GM18861 (cell line): ENCODE data around the gene GP1BB.

ENCODE experiments used
- ATAC-seq: cut with Tn5 transposase; IDR thresholded peaks from one replicate; pipeline ENCODE4 v1.9.1; 2021; ENCODE audit not compliant: unreplicated experiment

The GP1BB gene

GRCh38 chr22:19739911-19740449 is 16.6 kb downstream of the GP1BB start:
- no peak for ATAC-seq

- no peak for ATAC-seq
These were observed 17.2 kb downstream of the GP1BB start for GRCh38 chr22:19740586-19740985.

- no peak for ATAC-seq
These were observed 17.7 kb downstream of the GP1BB start for GRCh38 chr22:19741053-19741452.

GRCh38 chr22:19742160-19743066 is 19.1 kb downstream of the GP1BB start:
- no peak for ATAC-seq

GRCh38 chr22:19743081-19743480 is 19.7 kb downstream of the GP1BB start:
- ATAC-seq, result no peak

- no peak for ATAC-seq
These were observed 20.3 kb downstream of the GP1BB start for GRCh38 chr22:19743651-19744050.

GRCh38 chr22:19744350-19745006 is 21.1 kb downstream of the GP1BB start:
- ATAC-seq, result no peak

- ATAC-seq, result no peak
These were observed 22.1 kb downstream of the GP1BB start for GRCh38 chr22:19745155-19746101.

- no peak for ATAC-seq
These were observed 23.4 kb downstream of the GP1BB start for GRCh38 chr22:19746726-19747125.

GRCh38 chr22:19747551-19747950 is 24.2 kb downstream of the GP1BB start:
- ATAC-seq, result no peak

- no peak for ATAC-seq
These were observed 24.8 kb downstream of the GP1BB start for GRCh38 chr22:19748139-19748538.

- no peak for ATAC-seq
These were observed 25.8 kb downstream of the GP1BB start for GRCh38 chr22:19748991-19749664.

GRCh38 chr22:19749876-19750275 is 26.5 kb downstream of the GP1BB start:
- no peak for ATAC-seq

- ATAC-seq, result no peak
These were observed 27.5 kb downstream of the GP1BB start for GRCh38 chr22:19750507-19751490.

- no peak for ATAC-seq
These were observed 28.3 kb downstream of the GP1BB start for GRCh38 chr22:19751497-19752245.

- ATAC-seq, result no peak
These were observed 29.9 kb downstream of the GP1BB start for GRCh38 chr22:19753090-19753842.

- ATAC-seq, result no peak
These were observed 30.8 kb downstream of the GP1BB start for GRCh38 chr22:19753996-19754700.
